Skeletal muscle satellite cell (primary cell): ENCODE data around the gene NOL4L.

Experiments used
- H3K27me3 ChIP-seq: 2 replicates; pipeline ENCODE4 v1.7.0; 2013; ENCODE audit warnings: low read length; ENCODE audit not compliant: control insufficient read depth, insufficient read depth
- H3K36me3 ChIP-seq: 2 replicates; pipeline ENCODE4 v1.7.0; 2013; ENCODE audit warnings: mild to moderate bottlenecking, control low read depth, low read length; ENCODE audit not compliant: insufficient read depth
- H3K4me1 ChIP-seq: 2 replicates; pipeline ENCODE4 v1.7.0; 2013; ENCODE audit warnings: low read length; ENCODE audit not compliant: control insufficient read depth, insufficient read depth
- H3K4me2 ChIP-seq: 2 replicates; pipeline ENCODE4 v1.7.0; 2013; ENCODE audit warnings: mild to moderate bottlenecking, low read length
- H3K4me3 ChIP-seq: 2 replicates; pipeline ENCODE4 v1.7.0; 2013; ENCODE audit warnings: low read length
- H3K9ac ChIP-seq: 2 replicates; pipeline ENCODE4 v1.7.0; 2013; ENCODE audit warnings: mild to moderate bottlenecking, low read depth, low read length, moderate library complexity
- H3K9me3 ChIP-seq: replicated peaks from 2 replicates; pipeline ENCODE4 v1.7.0; 2013; ENCODE audit warnings: mild to moderate bottlenecking, control low read depth, low read length

NOL4L gene

GRCh38 chr20:32624687-32625345 is 39.7 kb upstream of the NOL4L start:
- Histone ChIP-seq H3K27me3 (peaks cover 49% of the 10 kb centered on the region), H3K9me3 (no peaks in the 10 kb centered on the region), H3K4me1 (peaks cover 6% of the 10 kb centered on the region), H3K4me3 (no peak overlapping the region), H3K9ac (no peak overlapping the region), H3K36me3 (no peaks in the 10 kb centered on the region), H3K4me2 (no peak overlapping the region)

DNA sequence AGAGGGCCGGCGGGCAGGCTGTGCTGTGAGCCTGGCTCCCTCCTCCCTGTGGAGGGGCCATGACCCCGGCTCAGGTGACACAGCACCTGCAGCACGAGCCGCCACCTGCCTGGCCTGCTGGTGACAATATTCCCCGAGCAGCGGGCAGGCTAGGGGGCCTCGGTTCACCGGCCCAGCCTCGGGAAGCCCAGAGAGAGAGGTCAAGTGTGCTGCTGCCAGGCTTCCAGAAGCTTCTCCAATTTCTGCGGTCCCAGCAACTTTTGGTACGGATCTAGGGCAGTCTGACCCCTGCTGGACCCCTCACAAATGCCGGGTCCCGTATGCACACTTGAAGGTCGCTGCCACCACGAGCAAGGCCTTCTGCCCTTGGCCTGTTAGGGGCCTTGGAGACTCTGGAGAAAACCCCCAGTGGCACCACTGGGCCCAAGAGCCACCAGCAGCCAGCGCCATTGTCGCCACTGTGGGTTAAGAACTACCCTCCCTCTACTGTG is 38.6 kb upstream of the NOL4L start:
- H3K36me3 ChIP-seq: no peaks in the 10 kb centered on the region
- no peak overlapping the region for H3K9ac ChIP-seq
- no peak overlapping the region for H3K4me2 ChIP-seq
- peaks cover 6% of the 10 kb centered on the region for H3K4me1 ChIP-seq
- no peak overlapping the region for H3K4me3 ChIP-seq
- H3K9me3 ChIP-seq: no peaks in the 10 kb centered on the region
- H3K27me3 ChIP-seq: peaks cover 49% of the 10 kb centered on the region

GRCh38 chr20:32622585-32623468 is 37.7 kb upstream of the NOL4L start:
- H3K4me2 ChIP-seq: no peak overlapping the region
- H3K27me3 ChIP-seq: peaks cover 46% of the 10 kb centered on the region
- no peaks in the 10 kb centered on the region for H3K36me3 ChIP-seq
- no peak overlapping the region for H3K9ac ChIP-seq
- no peaks in the 10 kb centered on the region for H3K9me3 ChIP-seq
- H3K4me3 ChIP-seq: no peak overlapping the region
- peaks cover 6% of the 10 kb centered on the region for H3K4me1 ChIP-seq

GRCh38 chr20:32621891-32622584 is 36.9 kb upstream of the NOL4L start:
- Histone ChIP-seq H3K9me3 (no peaks in the 10 kb centered on the region), H3K4me3 (no peak overlapping the region), H3K4me1 (peaks cover under 1% of the 10 kb centered on the region), H3K36me3 (no peaks in the 10 kb centered on the region), H3K27me3 (peaks cover 42% of the 10 kb centered on the region), H3K9ac (no peak overlapping the region), H3K4me2 (no peak overlapping the region)

DNA sequence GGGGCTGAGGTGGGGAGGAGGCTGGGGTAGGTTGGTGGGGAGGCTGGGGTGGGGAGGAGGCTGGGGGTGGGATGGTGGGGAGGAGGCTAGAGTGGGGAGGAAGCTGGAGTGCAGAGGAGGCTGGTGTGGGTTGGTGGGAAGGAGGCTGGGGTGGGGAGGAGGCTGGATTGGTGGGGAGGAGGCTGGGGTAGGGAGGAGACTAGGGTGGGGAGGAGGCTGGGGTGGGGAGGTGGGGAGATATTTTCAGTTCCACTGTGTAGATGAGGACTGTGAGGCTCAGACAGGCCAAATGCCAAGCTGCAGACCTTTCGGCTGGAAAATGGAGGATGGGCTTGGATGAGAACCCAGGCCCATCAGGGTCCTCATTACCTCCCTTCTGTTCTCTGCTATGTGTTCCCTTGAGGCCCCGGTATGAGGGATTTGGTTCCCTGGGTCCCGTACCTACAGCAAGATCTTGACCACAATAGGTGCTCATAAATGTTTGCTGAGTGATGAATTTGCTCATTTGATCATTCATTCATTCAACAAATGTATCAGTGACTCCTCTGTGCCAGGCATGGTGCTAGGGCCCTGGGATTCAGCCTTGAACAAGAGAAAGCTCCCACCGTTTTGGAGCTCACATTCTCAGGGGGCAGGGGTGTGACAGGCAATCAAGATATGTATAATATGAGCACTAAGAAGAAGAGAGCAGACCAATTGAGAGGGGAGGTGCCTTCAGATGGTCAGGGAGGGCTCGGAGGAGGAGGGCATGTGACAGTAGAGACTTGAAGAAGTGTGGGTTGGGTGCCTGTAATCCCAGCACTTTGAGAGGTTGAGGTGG is 36.1 kb upstream of the NOL4L start:
- H3K27me3 ChIP-seq: peaks cover 41% of the 10 kb centered on the region
- no peaks in the 10 kb centered on the region for H3K36me3 ChIP-seq
- H3K4me2 ChIP-seq: no peak overlapping the region
- no peak overlapping the region for H3K4me3 ChIP-seq
- no peaks in the 10 kb centered on the region for H3K4me1 ChIP-seq
- no peak overlapping the region for H3K9ac ChIP-seq
- no peaks in the 10 kb centered on the region for H3K9me3 ChIP-seq

GRCh38 chr20:32619586-32619985 is 34.5 kb upstream of the NOL4L start:
- Histone ChIP-seq H3K9ac (no peak overlapping the region), H3K4me3 (no peak overlapping the region), H3K4me1 (no peaks in the 10 kb centered on the region), H3K9me3 (no peaks in the 10 kb centered on the region), H3K27me3 (peaks cover 40% of the 10 kb centered on the region), H3K4me2 (no peak overlapping the region), H3K36me3 (no peaks in the 10 kb centered on the region)

- Histone ChIP-seq H3K27me3 (peaks cover 46% of the 10 kb centered on the region), H3K36me3 (no peaks in the 10 kb centered on the region), H3K4me3 (no peak overlapping the region), H3K9ac (no peak overlapping the region), H3K4me2 (no peak overlapping the region), H3K9me3 (no peaks in the 10 kb centered on the region), H3K4me1 (no peaks in the 10 kb centered on the region)
These were observed 29.6 kb upstream of the NOL4L start for GRCh38 chr20:32614772-32615171.

DNA sequence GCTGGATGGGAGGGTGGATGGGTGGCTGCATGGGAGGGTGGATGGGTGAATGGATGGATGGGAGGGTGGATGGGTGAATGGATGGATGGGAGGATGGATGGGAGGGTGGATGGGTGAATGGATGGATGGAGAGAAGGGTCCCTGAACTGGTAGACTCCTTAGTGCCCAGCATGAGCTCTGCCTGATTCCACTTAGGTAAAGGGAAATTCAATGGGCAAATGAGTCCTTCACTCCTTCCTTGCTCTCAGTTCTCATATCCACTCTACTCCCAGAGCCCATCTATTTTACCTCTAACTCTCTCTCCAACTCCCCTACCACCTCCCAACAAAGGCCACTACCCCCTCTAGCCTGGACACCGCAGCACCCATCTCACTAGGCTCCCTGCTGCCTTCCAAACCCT is 29.2 kb upstream of the NOL4L start:
- Histone ChIP-seq H3K9me3 (no peaks in the 10 kb centered on the region), H3K4me3 (no peak overlapping the region), H3K9ac (no peak overlapping the region), H3K36me3 (no peaks in the 10 kb centered on the region), H3K4me2 (no peak overlapping the region), H3K4me1 (no peaks in the 10 kb centered on the region), H3K27me3 (peaks cover 51% of the 10 kb centered on the region)

- Histone ChIP-seq H3K4me2 (no peak overlapping the region), H3K27me3 (peaks cover 58% of the 10 kb centered on the region), H3K36me3 (no peaks in the 10 kb centered on the region), H3K4me3 (no peak overlapping the region), H3K9ac (no peak overlapping the region), H3K4me1 (no peaks in the 10 kb centered on the region), H3K9me3 (no peaks in the 10 kb centered on the region)
These were observed 28.3 kb upstream of the NOL4L start for GRCh38 chr20:32613192-32614053.

DNA sequence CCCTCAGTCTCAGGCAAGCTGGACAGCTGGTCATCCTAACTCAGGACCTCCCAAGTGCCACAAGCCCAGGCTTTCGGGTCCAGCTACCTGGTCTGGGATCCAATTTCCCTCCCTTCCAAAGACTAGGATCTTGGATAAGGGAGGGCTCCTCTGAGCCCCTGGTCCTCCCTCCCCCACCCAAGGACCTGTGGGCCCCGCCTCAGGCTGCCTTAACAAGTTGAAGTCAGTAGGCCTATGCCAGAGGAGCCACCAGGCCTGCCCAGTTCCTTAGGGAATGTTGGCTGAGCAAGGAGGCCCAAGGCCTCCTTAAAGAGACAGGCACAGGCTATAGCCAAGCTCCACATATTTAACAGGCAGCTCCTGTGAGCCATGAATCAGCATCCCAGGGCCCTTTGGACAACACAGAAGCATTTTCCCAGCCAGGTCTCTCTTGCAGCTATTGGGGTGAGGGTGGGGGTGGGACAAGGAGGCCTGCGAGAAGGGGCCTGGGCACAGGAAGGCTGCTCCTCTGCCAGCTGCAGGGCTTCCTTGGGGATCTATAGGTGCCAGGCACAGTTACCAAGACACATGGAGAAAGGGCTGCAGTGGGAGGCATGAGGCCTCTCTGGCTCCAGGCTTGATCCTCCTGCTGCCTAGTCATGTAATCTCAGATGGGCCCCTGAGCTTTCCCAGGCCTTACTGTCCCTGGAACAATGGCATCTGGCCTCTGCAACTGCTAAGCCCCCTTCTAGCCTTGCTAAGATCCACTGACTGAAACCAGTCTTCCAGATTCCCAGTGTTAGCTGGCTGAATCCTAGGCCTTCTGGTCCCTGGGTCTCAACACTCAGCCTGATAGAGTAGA is 27.4 kb upstream of the NOL4L start:
- Histone ChIP-seq H3K9ac (no peak overlapping the region), H3K4me2 (no peak overlapping the region), H3K4me1 (no peaks in the 10 kb centered on the region), H3K36me3 (no peaks in the 10 kb centered on the region), H3K27me3 (peaks cover 64% of the 10 kb centered on the region), H3K9me3 (no peaks in the 10 kb centered on the region), H3K4me3 (no peak overlapping the region)
